PC-9 (cell line): ENCODE data around the gene TTLL3. TPM values are rescaled to one million over a fixed set of nuclear protein-coding genes. Genes with fewer than 3 reads are reported as not detected.

ENCODE experiments used
- BruUV-seq: library from RNA; stranded (reverse); fragments of 400-500 nt; replicated peaks from 2 replicates; lab custom pipeline; 2021; lab: Mats Ljungman, UMichigan
- CTCF ChIA-PET: fragments of 300-600 bp; sonication (Branson Sonifier 250); formaldehyde crosslinking; loops from one replicate; lab custom pipeline; 2022; ENCODE audit warnings: antibody characterized with exemption; lab: Charles Lee
- POLR2A ChIA-PET: fragments of 300-600 bp; sonication (Branson Sonifier 250); formaldehyde crosslinking; loops from one replicate; lab custom pipeline; 2022; ENCODE audit warnings: antibody characterized with exemption; ENCODE audit not compliant: unreplicated experiment; lab: Charles Lee
- DNase-seq, 2 experiments: peaks; one replicate each; pipeline versions ENCODE4 v3.0.0 to v3.0.0-alpha.2; 2015 to 2022; ENCODE audit warnings: mixed read lengths in 1 of 2
- H2AFZ ChIP-seq: fragments of 200-600 bp; sonication (generic); 2 replicates; pipeline ENCODE4 v1.8.1; 2017; ENCODE audit warnings: antibody characterized with exemption
- H3F3A ChIP-seq: fragments of 200-600 bp; sonication (generic); 2 replicates; pipeline ENCODE4 v1.8.1; 2017; ENCODE audit warnings: antibody characterized with exemption, mild to moderate bottlenecking, low read depth; ENCODE audit not compliant: insufficient read depth
- H3K27ac ChIP-seq: fragments of 200-600 bp; sonication (generic); 2 replicates; pipeline ENCODE4 v1.6.1; 2016; ENCODE audit warnings: mixed run types
- H3K27me3 ChIP-seq: fragments of 200-600 bp; sonication (generic); 2 replicates; pipeline ENCODE4 v1.6.1; 2016; ENCODE audit warnings: low read depth, mixed run types; ENCODE audit not compliant: insufficient read depth
- H3K36me3 ChIP-seq: fragments of 200-600 bp; sonication (generic); 2 replicates; pipeline ENCODE4 v1.6.1; 2016; ENCODE audit warnings: low read depth, mixed run types
- H3K4me1 ChIP-seq: fragments of 200-600 bp; sonication (generic); replicated peaks from 2 replicates; pipeline ENCODE4 v1.6.1; 2016; ENCODE audit warnings: mixed run types; ENCODE audit not compliant: insufficient read depth
- H3K4me2 ChIP-seq: fragments of 200-600 bp; sonication (generic); 2 replicates; pipeline ENCODE4 v1.6.1; 2017; ENCODE audit warnings: mixed run types
- H3K4me3 ChIP-seq: fragments of 200-600 bp; sonication (generic); 2 replicates; pipeline ENCODE4 v1.6.1; 2016; ENCODE audit warnings: mixed run types
- H3K79me2 ChIP-seq: fragments of 200-600 bp; sonication (generic); 2 replicates; pipeline ENCODE4 v1.6.1; 2017; ENCODE audit warnings: low read depth, mixed run types
- H3K9me2 ChIP-seq: fragments of 200-600 bp; sonication (generic); 2 replicates; pipeline ENCODE4 v1.8.1; 2017; ENCODE audit warnings: mild to moderate bottlenecking; ENCODE audit not compliant: insufficient read depth
- H3K9me3 ChIP-seq: fragments of 200-600 bp; sonication (generic); 2 replicates; pipeline ENCODE4 v1.8.1; 2016; ENCODE audit warnings: low read depth; ENCODE audit not compliant: insufficient read depth
- H4K20me1 ChIP-seq: fragments of 200-600 bp; sonication (generic); 2 replicates; pipeline ENCODE4 v1.8.1; 2017; ENCODE audit not compliant: insufficient read depth
- EZH2 ChIP-seq: fragments of 200-600 bp; sonication (generic); IDR thresholded peaks from 2 replicates; pipeline ENCODE4 v1.8.0; 2017; ENCODE audit warnings: antibody characterized with exemption, low read depth
- intact Hi-C: fragments of 100-400 bp; cut with micrococcal nuclease; formaldehyde crosslinking; loops from one replicate; pipeline ENCODE4 v1.10.0; 2022; ENCODE audit not compliant: unreplicated experiment
- total RNA-seq: library from RNA; stranded (reverse); gene quantifications from 2 replicates; pipeline ENCODE4 v1.2.3, GENCODE V29; 2021
- TF ChIP-seq, protein P1 (sequence below): fragments of 200-600 bp; sonication (generic); conservative IDR thresholded peaks from 2 replicates; pipeline ENCODE4 v1.6.1; 2017; ENCODE audit warnings: mixed run types, antibody characterized with exemption, mild to moderate bottlenecking, moderate library complexity

TTLL3 gene
- total RNA-seq, 1 experiment from 2014 or later: 21.7 TPM

DNA sequence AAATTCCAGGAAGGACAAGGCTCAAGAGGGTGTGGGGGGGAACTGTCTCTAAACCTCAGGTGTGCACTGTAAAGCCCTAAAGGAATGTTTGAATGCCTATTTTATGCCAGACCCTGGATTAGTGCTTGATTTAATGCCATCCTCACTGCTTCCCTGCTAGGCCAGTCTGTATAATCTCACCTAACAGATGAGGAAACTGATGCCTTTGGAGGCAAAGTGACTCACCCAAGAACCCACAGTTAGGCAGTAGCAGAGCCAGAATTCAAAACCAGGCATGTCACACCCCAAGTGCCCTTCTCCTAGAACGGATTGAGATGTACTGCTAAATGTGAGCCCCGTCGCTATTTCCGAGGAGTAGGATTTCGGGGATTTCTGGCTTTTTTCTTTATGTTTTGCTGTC lies 48.1 kb upstream of the TTLL3 start:
- Histone ChIP-seq H3K9me2 (no peaks in the 10 kb centered on the region), H2AFZ (no peak overlapping the region), H3K79me2 (no peaks in the 10 kb centered on the region), H3K4me1 (no peaks in the 10 kb centered on the region), H3K36me3 (no peaks in the 10 kb centered on the region), H3F3A (no peaks in the 10 kb centered on the region), H3K27ac (no peak overlapping the region), H3K27me3 (no peaks in the 10 kb centered on the region), H3K4me3 (no peak overlapping the region), H4K20me1 (no peaks in the 10 kb centered on the region), H3K9me3 (no peaks in the 10 kb centered on the region), H3K4me2 (no peak overlapping the region)
- TF ChIP-seq, protein P1, sequence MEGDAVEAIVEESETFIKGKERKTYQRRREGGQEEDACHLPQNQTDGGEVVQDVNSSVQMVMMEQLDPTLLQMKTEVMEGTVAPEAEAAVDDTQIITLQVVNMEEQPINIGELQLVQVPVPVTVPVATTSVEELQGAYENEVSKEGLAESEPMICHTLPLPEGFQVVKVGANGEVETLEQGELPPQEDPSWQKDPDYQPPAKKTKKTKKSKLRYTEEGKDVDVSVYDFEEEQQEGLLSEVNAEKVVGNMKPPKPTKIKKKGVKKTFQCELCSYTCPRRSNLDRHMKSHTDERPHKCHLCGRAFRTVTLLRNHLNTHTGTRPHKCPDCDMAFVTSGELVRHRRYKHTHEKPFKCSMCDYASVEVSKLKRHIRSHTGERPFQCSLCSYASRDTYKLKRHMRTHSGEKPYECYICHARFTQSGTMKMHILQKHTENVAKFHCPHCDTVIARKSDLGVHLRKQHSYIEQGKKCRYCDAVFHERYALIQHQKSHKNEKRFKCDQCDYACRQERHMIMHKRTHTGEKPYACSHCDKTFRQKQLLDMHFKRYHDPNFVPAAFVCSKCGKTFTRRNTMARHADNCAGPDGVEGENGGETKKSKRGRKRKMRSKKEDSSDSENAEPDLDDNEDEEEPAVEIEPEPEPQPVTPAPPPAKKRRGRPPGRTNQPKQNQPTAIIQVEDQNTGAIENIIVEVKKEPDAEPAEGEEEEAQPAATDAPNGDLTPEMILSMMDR: no peak
- TF ChIP-seq EZH2: no peak
- no TSS peak for BruUV-seq
- intact Hi-C loops: no loop called here
- ChIA-PET CTCF (interaction anchor here (0.6 kb wide), 1 partner anchor 8 kb away, joined by 3 read pairs; the partner anchor contains the start of gene CAMK1), POLR2A (interaction anchor here (0.7 kb wide), 1 partner anchor 249 kb away, joined by 3 read pairs; no protein-coding TSS in a partner anchor)
- no peak for DNase-seq

- Histone ChIP-seq H3K4me1 (no peaks in the 10 kb centered on the region), H3K79me2 (no peaks in the 10 kb centered on the region), H3K27ac (no peak overlapping the region), H3K36me3 (no peaks in the 10 kb centered on the region), H3K9me3 (no peaks in the 10 kb centered on the region), H3K9me2 (no peaks in the 10 kb centered on the region), H3K4me2 (no peak overlapping the region), H4K20me1 (no peaks in the 10 kb centered on the region), H3K4me3 (no peak overlapping the region), H3F3A (no peaks in the 10 kb centered on the region), H3K27me3 (no peaks in the 10 kb centered on the region), H2AFZ (no peak overlapping the region)
- BruUV-seq: no TSS peak
- no peak for DNase-seq
- TF ChIP-seq, protein P1: no peak
- no peak for TF ChIP-seq EZH2
- ChIA-PET POLR2A (interaction anchor here (0.5 kb wide), 1 partner anchor 567 kb away, joined by 3 read pairs; no protein-coding TSS in a partner anchor), CTCF (no interaction called here)
- intact Hi-C loops: no loop called here
Observed at GRCh38 chr3:9762871-9763270, 47.2 kb upstream of the TTLL3 start.

GRCh38 chr3:9765865-9766264 lies 44.2 kb upstream of the TTLL3 start:
- Histone ChIP-seq H3K9me3 (no peaks in the 10 kb centered on the region), H3K79me2 (no peaks in the 10 kb centered on the region), H4K20me1 (no peaks in the 10 kb centered on the region), H3K4me1 (no peaks in the 10 kb centered on the region), H3K4me2 (no peak overlapping the region), H3K27me3 (peaks cover 7% of the 10 kb centered on the region; the same call in 1 of the 2 replicates), H3K4me3 (no peak overlapping the region), H3K9me2 (no peaks in the 10 kb centered on the region), H3K36me3 (no peaks in the 10 kb centered on the region), H2AFZ (no peak overlapping the region), H3K27ac (no peak overlapping the region), H3F3A (no peaks in the 10 kb centered on the region)
- DNase-seq: no peak
- TF ChIP-seq, protein P1: no peak
- TF ChIP-seq EZH2: no peak
- ChIA-PET CTCF (no interaction called here), POLR2A (no interaction called here)
- BruUV-seq: no TSS peak
- intact Hi-C loops: no loop called here
